ENCODE results near the gene FHIT. TPM values are rescaled to one million over a fixed set of nuclear protein-coding genes. Genes with fewer than 3 reads are reported as not detected.

FHIT gene
- total RNA-seq, 1 donor from 2014 or later = 5.7 TPM

GRCh38 chr3:60774617-60775016 is 476.6 kb downstream of the FHIT start:
- DNase-seq (ENCODE audit: low spot score) = no peak

GRCh38 chr3:60772584-60772983 is 478.7 kb downstream of the FHIT start:
- no peaks in the 10 kb centered on the region for H3K4me1 Mint-ChIP-seq
- TF ChIP-seq EZH2 (IDR thresholded peaks at IDR 0.05) = no peak
- TF ChIP-seq, protein P1, sequence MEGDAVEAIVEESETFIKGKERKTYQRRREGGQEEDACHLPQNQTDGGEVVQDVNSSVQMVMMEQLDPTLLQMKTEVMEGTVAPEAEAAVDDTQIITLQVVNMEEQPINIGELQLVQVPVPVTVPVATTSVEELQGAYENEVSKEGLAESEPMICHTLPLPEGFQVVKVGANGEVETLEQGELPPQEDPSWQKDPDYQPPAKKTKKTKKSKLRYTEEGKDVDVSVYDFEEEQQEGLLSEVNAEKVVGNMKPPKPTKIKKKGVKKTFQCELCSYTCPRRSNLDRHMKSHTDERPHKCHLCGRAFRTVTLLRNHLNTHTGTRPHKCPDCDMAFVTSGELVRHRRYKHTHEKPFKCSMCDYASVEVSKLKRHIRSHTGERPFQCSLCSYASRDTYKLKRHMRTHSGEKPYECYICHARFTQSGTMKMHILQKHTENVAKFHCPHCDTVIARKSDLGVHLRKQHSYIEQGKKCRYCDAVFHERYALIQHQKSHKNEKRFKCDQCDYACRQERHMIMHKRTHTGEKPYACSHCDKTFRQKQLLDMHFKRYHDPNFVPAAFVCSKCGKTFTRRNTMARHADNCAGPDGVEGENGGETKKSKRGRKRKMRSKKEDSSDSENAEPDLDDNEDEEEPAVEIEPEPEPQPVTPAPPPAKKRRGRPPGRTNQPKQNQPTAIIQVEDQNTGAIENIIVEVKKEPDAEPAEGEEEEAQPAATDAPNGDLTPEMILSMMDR (IDR thresholded peaks at IDR 0.05) = no peak
- TF ChIP-seq EZH2phosphoT487 (IDR thresholded peaks at IDR 0.05) = no peak

More at GRCh38 chr3:60774617-60775016, 476.6 kb downstream of the FHIT start:
- TF ChIP-seq, protein P1 (IDR thresholded peaks at IDR 0.05) = no peak
- no peak for TF ChIP-seq EZH2 (IDR thresholded peaks at IDR 0.05)
- no peak for TF ChIP-seq EZH2phosphoT487 (IDR thresholded peaks at IDR 0.05)
- no peak overlapping the region for H3K27ac ChIP-seq
- no peaks in the 10 kb centered on the region for H3K27me3 Mint-ChIP-seq (ENCODE audit: insufficient read depth, low read depth)
- H3K27me3 ChIP-seq = no peaks in the 10 kb centered on the region
- H4K20me1 ChIP-seq (ENCODE audit: low read depth) = no peaks in the 10 kb centered on the region
- no peaks in the 10 kb centered on the region for H3K36me3 ChIP-seq
- H3F3A ChIP-seq (ENCODE audit: low read depth) = no peaks in the 10 kb centered on the region
- H3K36me3 Mint-ChIP-seq = no peaks in the 10 kb centered on the region
- H3K4me1 Mint-ChIP-seq = no peaks in the 10 kb centered on the region
- peaks cover 23% of the 10 kb centered on the region for H3K9me3 Mint-ChIP-seq
- no peak overlapping the region for H2AFZ ChIP-seq (replicated peaks)
- H3K9ac ChIP-seq = no peak overlapping the region
- H3K79me2 ChIP-seq (ENCODE audit: low read depth) = no peaks in the 10 kb centered on the region
- no peaks in the 10 kb centered on the region for H3K9me3 ChIP-seq (ENCODE audit: low read depth)
- no peak overlapping the region for H3K27ac Mint-ChIP-seq
- H3K4me3 Mint-ChIP-seq = no peak overlapping the region
- H3K4me2 ChIP-seq = no peak overlapping the region
- H3K4me3 ChIP-seq = no peak overlapping the region
- H3K4me1 ChIP-seq = peaks cover 5% of the 10 kb centered on the region

DNA sequence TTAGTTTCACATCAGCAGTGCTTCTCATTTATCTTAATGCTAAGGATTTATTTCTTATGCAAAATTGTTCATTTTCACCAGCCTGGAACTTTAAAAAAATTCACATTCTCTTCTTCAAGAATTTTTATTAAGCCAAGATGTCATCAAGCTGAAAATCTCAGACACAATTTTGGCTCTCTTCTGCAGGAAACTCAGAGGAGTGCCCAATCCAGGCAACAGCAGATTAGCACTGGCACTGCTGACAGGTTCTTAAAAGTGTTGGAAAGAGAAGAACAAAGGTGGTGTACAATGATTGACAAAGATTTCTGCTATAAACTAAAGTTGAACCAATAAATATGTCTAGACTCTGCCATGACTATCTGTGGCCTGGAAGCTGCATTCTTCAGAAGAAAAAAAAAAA is 479.5 kb downstream of the FHIT start:
- Histone ChIP-seq H3K4me3 (no peak overlapping the region), H3K36me3 (no peaks in the 10 kb centered on the region), H2AFZ (replicated peaks) (no peak overlapping the region), H3K9ac (no peak overlapping the region), H4K20me1 (ENCODE audit: low read depth) (no peaks in the 10 kb centered on the region), H3F3A (ENCODE audit: low read depth) (no peaks in the 10 kb centered on the region), H3K4me1 (peaks cover 8% of the 10 kb centered on the region), H3K9me3 (ENCODE audit: low read depth) (no peaks in the 10 kb centered on the region), H3K27me3 (no peaks in the 10 kb centered on the region), H3K4me2 (no peak overlapping the region), H3K79me2 (ENCODE audit: low read depth) (no peaks in the 10 kb centered on the region), H3K27ac (no peak overlapping the region)
- peaks cover 23% of the 10 kb centered on the region for H3K9me3 Mint-ChIP-seq
- no peak overlapping the region for H3K27ac Mint-ChIP-seq
- no peak for DNase-seq (ENCODE audit: low spot score)
- TF ChIP-seq, protein P1 (IDR thresholded peaks at IDR 0.05) = no peak
- no peak for TF ChIP-seq EZH2 (IDR thresholded peaks at IDR 0.05)
- TF ChIP-seq EZH2phosphoT487 (IDR thresholded peaks at IDR 0.05) = no peak
- H3K4me1 Mint-ChIP-seq = no peaks in the 10 kb centered on the region
- no peaks in the 10 kb centered on the region for H3K27me3 Mint-ChIP-seq (ENCODE audit: insufficient read depth, low read depth)
- H3K4me3 Mint-ChIP-seq = no peak overlapping the region
- H3K36me3 Mint-ChIP-seq = no peaks in the 10 kb centered on the region

More at GRCh38 chr3:60772584-60772983, 478.7 kb downstream of the FHIT start:
- H3K4me1 ChIP-seq = peaks cover 8% of the 10 kb centered on the region
- no peak overlapping the region for H3K27ac Mint-ChIP-seq
- no peaks in the 10 kb centered on the region for H3K36me3 Mint-ChIP-seq
- no peaks in the 10 kb centered on the region for H3K27me3 ChIP-seq
- no peak overlapping the region for H3K4me3 ChIP-seq
- DNase-seq (ENCODE audit: low spot score) = no peak
- H3K36me3 ChIP-seq = no peaks in the 10 kb centered on the region
- H3K9me3 ChIP-seq (ENCODE audit: low read depth) = no peaks in the 10 kb centered on the region
- peaks cover 23% of the 10 kb centered on the region for H3K9me3 Mint-ChIP-seq
- no peaks in the 10 kb centered on the region for H3K27me3 Mint-ChIP-seq (ENCODE audit: insufficient read depth, low read depth)
- no peak overlapping the region for H3K9ac ChIP-seq
- H3F3A ChIP-seq (ENCODE audit: low read depth) = no peaks in the 10 kb centered on the region
- no peak overlapping the region for H2AFZ ChIP-seq (replicated peaks)
- H3K4me2 ChIP-seq = no peak overlapping the region
- no peaks in the 10 kb centered on the region for H4K20me1 ChIP-seq (ENCODE audit: low read depth)
- no peak overlapping the region for H3K27ac ChIP-seq
- no peaks in the 10 kb centered on the region for H3K79me2 ChIP-seq (ENCODE audit: low read depth)
- no peak overlapping the region for H3K4me3 Mint-ChIP-seq

Measured in neural progenitor cell (in vitro differentiated cells).